ACC112 (cell line): Measurements from ENCODE around the gene NKIRAS2.
"Not testable (repeated sequence)": the region's sequence is repeated elsewhere in the genome, so short reads cannot be mapped to it uniquely, and the experiment has no call there.

Source experiments
- H2AFZ ChIP-seq: fragments of 200-600 bp; sonication (generic); one replicate; pipeline ENCODE4 v1.6.0; 2017; ENCODE audit warnings: antibody characterized with exemption, low read length; ENCODE audit not compliant: unreplicated experiment
- H3K27ac ChIP-seq: fragments of 200-600 bp; sonication (generic); 2 replicates; pipeline ENCODE4 v1.5.1; 2014; ENCODE audit warnings: low read depth, mild to moderate bottlenecking, antibody characterized with exemption, low read length, moderate library complexity
- H3K27me3 ChIP-seq: fragments of 200-600 bp; sonication (generic); 2 replicates; pipeline ENCODE4 v1.6.1; 2014; ENCODE audit warnings: mild to moderate bottlenecking, antibody characterized with exemption, low read length, moderate library complexity, mixed read lengths; ENCODE audit not compliant: insufficient read depth
- H3K36me3 ChIP-seq: fragments of 200-600 bp; sonication (generic); 2 replicates; pipeline ENCODE4 v1.6.1; 2016; ENCODE audit warnings: mild to moderate bottlenecking, antibody characterized with exemption, low read length, moderate library complexity, mixed read lengths; ENCODE audit not compliant: insufficient read depth
- H3K4me1 ChIP-seq: fragments of 200-600 bp; sonication (generic); one replicate; pipeline ENCODE4 v1.6.1; 2016; ENCODE audit warnings: low read length, mixed read lengths; ENCODE audit not compliant: insufficient read depth, unreplicated experiment, control insufficient read depth
- H3K4me3 ChIP-seq: fragments of 200-600 bp; sonication (generic); 2 replicates; pipeline ENCODE4 v1.5.1; 2014; ENCODE audit warnings: mild to moderate bottlenecking, low read depth, low read length
- H3K79me2 ChIP-seq: fragments of 200-600 bp; sonication (generic); one replicate; pipeline ENCODE4 v1.6.0; 2016; ENCODE audit warnings: low read length; ENCODE audit not compliant: control insufficient read depth, unreplicated experiment, insufficient read depth

The NKIRAS2 gene

DNA sequence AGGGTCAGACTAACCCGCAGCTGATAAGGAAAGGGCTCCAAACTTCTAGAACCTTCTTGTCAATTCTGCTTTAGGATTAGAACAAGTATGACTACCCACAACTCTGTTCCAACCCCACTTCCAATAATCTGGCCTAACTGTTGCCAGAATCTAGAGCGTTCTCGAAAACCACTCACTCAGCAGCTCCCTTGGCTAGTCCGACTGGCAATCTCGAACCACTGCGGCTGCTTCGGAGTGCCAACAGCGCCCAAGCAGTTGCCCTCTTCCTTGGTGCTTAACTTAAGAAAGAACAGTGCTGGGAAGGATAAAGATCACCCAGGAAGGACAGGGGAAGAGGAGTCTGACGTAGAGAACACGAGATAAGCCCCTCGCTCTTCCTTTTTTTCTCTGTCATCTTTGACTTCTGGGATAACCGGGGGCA lies 3.5 kb upstream of the NKIRAS2 start:
- H2AFZ ChIP-seq = peak overlapping the region; percentile 93
- H3K4me3 ChIP-seq = peak overlapping the region; percentile 96
- H3K27me3 ChIP-seq = no peaks in the 10 kb centered on the region
- peak overlapping the region; percentile 77 for H3K27ac ChIP-seq
- H3K4me1 ChIP-seq = peaks cover 17% of the 10 kb centered on the region
- peaks cover 72% of the 10 kb centered on the region for H3K79me2 ChIP-seq
- H3K36me3 ChIP-seq = no peaks in the 10 kb centered on the region

DNA sequence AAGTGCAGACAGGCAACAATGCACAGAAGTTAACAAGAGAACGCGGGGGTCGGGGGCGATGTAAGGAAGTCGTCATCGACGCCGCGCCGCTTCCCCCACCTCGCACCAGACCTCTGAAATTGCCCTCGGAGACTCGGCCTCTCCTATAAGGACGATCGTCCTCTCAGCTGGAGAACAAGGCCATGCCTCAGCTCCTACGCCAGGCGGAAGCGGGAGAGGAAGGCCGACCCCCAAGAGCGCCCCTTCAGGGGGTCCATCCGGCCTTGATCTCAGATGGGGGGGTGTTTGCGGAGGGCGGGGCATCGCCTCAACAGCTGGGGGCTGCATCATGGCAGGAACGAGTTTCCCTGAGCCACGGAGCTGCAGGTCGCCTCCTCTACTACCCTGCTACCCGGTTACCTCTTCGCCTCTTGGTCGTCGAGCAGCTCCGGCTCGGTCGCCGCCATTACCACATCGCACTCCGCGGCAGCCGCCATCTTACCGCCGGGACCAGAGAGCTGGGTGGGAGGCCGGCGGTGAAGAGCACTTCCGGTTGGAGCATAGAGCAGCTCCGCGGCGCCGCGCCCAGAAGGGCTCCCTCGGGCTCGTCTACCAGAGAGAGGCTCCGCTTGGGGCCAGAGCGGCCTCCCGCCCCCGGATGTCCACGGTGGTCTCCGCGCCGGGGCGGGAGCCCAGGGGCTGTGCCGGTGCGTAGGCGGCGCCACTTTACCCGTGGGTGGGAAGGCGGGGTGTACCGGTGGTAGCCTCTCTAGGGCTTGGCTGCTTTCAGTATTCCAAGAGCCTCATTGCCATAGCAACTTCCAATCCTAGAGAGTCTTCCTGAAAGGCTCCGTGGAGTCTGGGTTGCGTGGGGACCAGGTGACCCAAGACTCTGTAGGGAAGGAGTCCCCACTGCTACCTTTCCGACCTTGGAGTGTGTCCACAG lies 2.7 kb upstream of the NKIRAS2 start, which contains the start of gene DNAJC7:
DNAJC7 (minus strand) TSS at position 499 of the 925 bp plus-strand sequence; CDS start at position 476, 23 bp downstream.
- H3K36me3 ChIP-seq = no peaks in the 10 kb centered on the region; the same call in 1 of the 2 replicates
- peak within 1 kb of the TSS; percentile 93 for H2AFZ ChIP-seq
- no peaks in the 10 kb centered on the region for H3K27me3 ChIP-seq
- peak within 1 kb of the TSS; percentile 96 for H3K4me3 ChIP-seq
- peaks cover 65% of the 10 kb centered on the region for H3K79me2 ChIP-seq
- peaks cover 12% of the 10 kb centered on the region for H3K4me1 ChIP-seq
- peak within 1 kb of the TSS; percentile 77 for H3K27ac ChIP-seq

DNA sequence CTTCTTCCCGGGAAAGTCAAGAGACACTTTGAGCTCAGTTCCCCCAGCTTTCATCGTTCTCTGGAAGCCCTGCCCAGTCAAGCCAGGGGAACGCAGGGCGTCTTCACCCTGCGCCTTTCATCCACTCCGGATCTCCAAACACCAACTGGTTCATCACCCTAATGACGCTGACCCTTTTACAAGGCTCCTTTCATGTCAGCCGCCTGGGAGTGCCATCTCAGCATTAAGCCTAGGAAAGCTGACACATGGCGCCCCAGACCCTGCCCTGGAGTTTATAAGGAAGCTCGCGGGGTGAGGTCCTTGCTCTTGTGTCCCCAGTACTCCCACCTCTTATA lies 2.1 kb upstream of the NKIRAS2 start:
- no peaks in the 10 kb centered on the region for H3K27me3 ChIP-seq
- no peaks in the 10 kb centered on the region; the same call in 1 of the 2 replicates for H3K36me3 ChIP-seq
- peaks cover 12% of the 10 kb centered on the region for H3K4me1 ChIP-seq
- peak overlapping the region; percentile 96 for H3K4me3 ChIP-seq
- peak overlapping the region; percentile 77 for H3K27ac ChIP-seq
- peaks cover 59% of the 10 kb centered on the region for H3K79me2 ChIP-seq
- peak overlapping the region; percentile 91 for H2AFZ ChIP-seq

DNA sequence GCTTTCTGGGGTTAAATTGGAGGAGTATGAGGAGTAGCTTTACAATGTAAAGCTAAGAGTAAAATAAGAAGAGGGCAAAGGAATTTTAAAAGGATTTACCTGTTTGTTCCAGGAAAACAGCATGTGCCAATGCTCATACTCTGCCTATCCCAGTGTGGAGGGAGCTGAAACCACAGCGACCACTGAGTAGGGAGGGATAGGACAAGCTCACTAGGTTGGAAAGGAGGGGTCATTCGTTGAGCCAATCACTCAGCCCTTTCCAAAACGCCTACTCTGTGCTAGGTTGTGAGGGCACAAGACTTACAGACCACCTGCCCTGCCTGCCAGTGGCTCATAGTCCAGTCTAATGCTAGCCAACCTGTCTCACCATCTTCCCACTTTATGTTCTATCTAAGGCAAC lies 1.6 kb upstream of the NKIRAS2 start:
- H3K36me3 ChIP-seq = peaks cover 1% of the 10 kb centered on the region; the same call in 1 of the 2 replicates
- no peaks in the 10 kb centered on the region for H3K27me3 ChIP-seq
- H3K27ac ChIP-seq = peak overlapping the region; percentile 77
- H3K79me2 ChIP-seq = peaks cover 54% of the 10 kb centered on the region
- H3K4me3 ChIP-seq = peak overlapping the region; percentile 96
- peak overlapping the region; percentile 91 for H2AFZ ChIP-seq
- H3K4me1 ChIP-seq = peaks cover 9% of the 10 kb centered on the region

DNA sequence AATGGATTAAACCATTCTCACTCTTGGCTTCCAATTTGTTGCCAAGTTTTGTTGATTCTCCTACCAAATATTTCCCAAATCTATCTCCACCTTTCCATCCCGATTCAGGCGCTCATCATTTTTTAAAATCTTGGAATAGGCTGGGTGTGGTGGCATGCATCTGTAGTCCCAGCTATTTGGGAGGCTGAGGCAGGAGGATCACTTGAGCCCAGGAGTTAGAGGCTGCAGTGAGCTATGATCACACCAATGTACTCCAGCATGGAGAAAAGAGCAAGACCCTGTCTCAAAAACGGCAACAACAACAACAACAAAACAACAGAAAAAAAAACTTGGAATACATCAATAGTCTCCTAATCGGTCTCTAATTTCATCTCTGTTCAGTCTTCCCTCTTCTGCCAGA lies 902 bp upstream of the NKIRAS2 start:
- Histone ChIP-seq H3K4me3 (no peak overlapping the region), H3K36me3 (peaks cover 6% of the 10 kb centered on the region; the same call in 1 of the 2 replicates), H2AFZ (no peak overlapping the region), H3K4me1 (peaks cover 14% of the 10 kb centered on the region), H3K27me3 (no peaks in the 10 kb centered on the region), H3K79me2 (peaks cover 47% of the 10 kb centered on the region), H3K27ac (no peak overlapping the region)

DNA sequence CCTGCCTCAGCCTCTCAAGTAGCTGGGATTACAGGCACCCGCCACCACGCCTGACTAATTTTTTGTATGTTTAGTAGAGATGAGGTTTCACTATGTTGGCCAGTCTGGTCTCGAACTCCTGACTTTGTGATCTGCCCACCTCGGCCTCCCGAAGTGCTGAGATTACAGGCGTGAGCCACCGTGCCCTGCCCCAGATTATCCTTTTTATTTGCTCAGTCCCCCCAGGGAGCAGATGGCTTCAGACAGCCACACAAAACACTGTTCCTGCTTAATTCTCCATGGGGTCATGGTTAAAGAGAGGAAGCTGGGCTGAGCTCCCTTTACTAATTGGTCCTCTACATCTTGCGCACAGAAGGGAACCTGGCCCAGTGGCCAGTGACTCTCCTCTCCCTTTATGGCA lies 955 bp downstream of the NKIRAS2 start:
- H3K27ac ChIP-seq, H3K27me3 ChIP-seq, H3K36me3 ChIP-seq, H2AFZ ChIP-seq: not testable (repeated sequence)
- Histone ChIP-seq H3K79me2 (peaks cover 29% of the 10 kb centered on the region), H3K4me3 (peak overlapping the region; percentile 97), H3K4me1 (peaks cover 29% of the 10 kb centered on the region)

DNA sequence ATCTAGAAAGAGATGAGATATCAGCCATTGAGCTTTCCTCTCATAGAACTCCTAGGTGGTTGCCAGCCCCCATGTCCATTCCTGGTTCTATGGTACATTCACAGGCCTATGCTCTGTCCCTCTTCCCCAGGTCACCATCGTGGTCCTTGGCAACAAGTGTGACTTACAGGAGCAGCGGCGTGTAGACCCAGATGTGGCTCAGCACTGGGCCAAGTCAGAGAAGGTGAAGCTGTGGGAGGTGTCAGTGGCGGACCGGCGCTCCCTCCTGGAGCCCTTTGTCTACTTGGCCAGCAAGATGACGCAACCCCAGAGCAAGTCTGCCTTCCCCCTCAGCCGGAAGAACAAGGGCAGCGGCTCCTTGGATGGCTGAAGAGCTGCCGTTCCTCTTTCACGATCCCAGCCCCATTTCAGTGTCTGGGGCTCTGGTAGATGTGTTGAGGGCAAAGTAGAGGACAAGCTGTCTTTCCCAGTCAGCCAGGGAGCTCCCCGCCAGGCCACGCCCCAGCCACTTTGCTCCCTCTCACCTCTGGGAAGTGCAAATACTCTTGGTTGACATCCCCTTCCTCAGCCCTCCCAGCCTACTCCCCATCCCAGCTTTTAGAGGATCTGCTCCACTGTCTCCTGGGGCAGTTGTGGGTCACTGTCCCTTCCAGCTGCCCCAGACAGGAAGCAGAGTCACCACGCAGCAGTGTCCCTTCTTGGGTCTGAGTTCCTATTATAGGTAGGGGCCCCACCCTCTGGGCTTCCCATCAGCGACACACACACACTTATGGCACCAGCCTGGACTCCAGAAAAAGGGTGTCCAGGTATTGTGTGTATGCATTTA lies 3.8 kb downstream of the NKIRAS2 start:
- no peak overlapping the region for H2AFZ ChIP-seq
- peak overlapping the region; percentile 60 for H3K27ac ChIP-seq
- peaks cover 9% of the 10 kb centered on the region; the same call in 1 of the 2 replicates for H3K36me3 ChIP-seq
- H3K4me3 ChIP-seq = no peak overlapping the region
- H3K27me3 ChIP-seq = no peaks in the 10 kb centered on the region
- peaks cover 15% of the 10 kb centered on the region for H3K79me2 ChIP-seq
- H3K4me1 ChIP-seq = peaks cover 43% of the 10 kb centered on the region

DNA sequence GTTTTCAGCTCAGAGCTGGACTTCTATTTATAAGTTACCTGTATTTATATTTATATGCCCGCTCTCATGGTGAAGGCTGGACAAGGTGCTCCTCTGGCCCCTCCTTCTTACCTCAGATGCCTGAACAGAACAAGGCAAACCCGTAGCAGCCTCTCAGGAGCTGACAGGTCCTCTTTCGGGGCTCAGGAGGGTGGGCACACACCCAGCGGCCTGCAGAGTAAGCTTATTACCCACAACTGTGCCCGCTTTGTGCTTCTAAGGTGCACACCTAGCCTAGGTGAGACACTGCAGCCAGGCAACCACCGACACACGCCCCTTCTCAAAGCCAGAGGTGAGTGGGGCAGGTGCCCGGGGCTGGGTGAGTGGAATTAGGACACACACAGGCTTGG lies 5.3 kb downstream of the NKIRAS2 start:
- Histone ChIP-seq H3K27ac (peak overlapping the region; percentile 60), H2AFZ (no peak overlapping the region), H3K4me3 (0 out of 2 replicates have a peak overlapping the region, but pooled peaks have one; percentile 19), H3K79me2 (peaks cover 13% of the 10 kb centered on the region), H3K36me3 (peaks cover 9% of the 10 kb centered on the region; the same call in 1 of the 2 replicates), H3K27me3 (no peaks in the 10 kb centered on the region), H3K4me1 (peaks cover 43% of the 10 kb centered on the region)

DNA sequence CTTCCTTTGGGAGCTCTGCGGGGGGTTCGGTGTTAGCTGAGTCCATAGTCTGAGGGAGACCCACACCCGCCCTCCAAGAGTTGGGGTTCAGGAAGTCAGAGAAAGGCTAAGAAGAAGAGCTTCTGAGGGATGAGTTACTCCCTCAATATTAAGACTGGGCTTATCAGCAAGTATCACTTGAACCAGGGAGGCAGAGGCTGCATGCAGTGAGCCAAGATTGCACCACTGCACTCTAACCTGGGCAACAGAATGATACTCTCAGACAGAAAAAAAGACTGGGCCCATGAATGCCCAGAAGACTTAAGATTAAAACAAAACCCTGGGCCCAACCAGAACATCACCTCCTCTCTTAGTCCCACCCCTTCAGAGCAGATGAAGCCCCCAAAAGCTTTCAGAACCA lies 6.0 kb downstream of the NKIRAS2 start:
- Histone ChIP-seq H3K4me1 (peaks cover 41% of the 10 kb centered on the region), H3K4me3 (no peak overlapping the region), H3K27me3 (no peaks in the 10 kb centered on the region), H3K27ac (no peak overlapping the region; the same call in 1 of the 2 replicates), H3K79me2 (peaks cover 6% of the 10 kb centered on the region), H3K36me3 (peaks cover 9% of the 10 kb centered on the region; the same call in 1 of the 2 replicates), H2AFZ (no peak overlapping the region)

DNA sequence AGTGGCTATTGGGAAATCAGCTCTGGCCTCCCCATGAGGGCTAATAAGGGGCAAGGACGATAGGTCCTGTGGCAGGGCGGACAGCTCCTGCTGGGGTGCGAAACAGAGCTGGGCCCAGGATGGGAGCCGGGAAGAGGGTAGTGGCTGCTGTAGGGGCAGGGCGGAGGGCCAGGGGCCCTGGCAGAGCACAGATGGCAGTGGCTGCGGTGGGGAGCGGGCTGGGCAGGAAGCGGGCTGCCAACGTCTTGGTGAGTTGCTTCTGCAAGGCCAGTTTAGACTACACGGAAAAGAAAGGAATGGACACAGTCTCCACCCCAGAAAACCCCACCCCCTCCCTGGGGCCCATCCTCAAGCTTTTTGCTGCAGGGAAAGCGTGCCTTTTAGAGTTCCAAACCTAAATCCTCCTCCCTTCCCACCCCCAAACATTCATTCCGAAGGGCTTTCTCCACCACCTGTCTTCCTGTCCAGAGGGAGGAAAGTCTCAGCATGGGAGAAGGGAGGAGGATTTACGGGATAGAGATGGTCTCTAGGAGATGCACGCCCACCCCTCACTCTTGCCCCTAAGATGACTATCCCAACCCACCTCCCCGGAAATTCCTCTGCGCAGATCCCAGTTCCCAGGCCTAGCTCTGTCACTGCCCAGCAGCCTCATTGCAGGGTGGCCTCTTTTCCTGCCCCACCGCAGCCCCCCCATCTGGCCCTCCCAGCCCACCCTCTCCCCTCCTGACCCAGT lies 7.1 kb downstream of the NKIRAS2 start:
- Histone ChIP-seq H3K4me1 (peaks cover 35% of the 10 kb centered on the region), H2AFZ (no peak overlapping the region), H3K27me3 (no peaks in the 10 kb centered on the region), H3K4me3 (no peak overlapping the region), H3K79me2 (no peaks in the 10 kb centered on the region), H3K27ac (no peak overlapping the region), H3K36me3 (peaks cover 9% of the 10 kb centered on the region; the same call in 1 of the 2 replicates)
